Measurements from ENCODE around the gene NASP. TPM values are rescaled to one million over a fixed set of nuclear protein-coding genes. Genes with fewer than 3 reads are reported as not detected.

The NASP gene
- total and polyA plus RNA-seq, 2 of the 13 experiments (the other 11 are each of a cell fraction or from before 2014, with no cell fraction given) = 132 to 256 TPM

- DNase-seq (ENCODE audit: low spot score) = no peak
- no peak for FAIRE-seq
- no peaks in the 10 kb centered on the region for H3K27me3 ChIP-seq (ENCODE audit: control insufficient read depth in 1 of 2, insufficient read depth in 2 of 2, low read length in 2 of 2)
- 80% methylated on average over 3 of the region's 3 CpGs for WGBS (ENCODE audit: low lambda C conversion rate)
- H3K9ac ChIP-seq (ENCODE audit: insufficient read depth, low read depth, low read length) = no peak overlapping the region
- no peaks in the 10 kb centered on the region for H3K9me3 ChIP-seq (ENCODE audit: low read length)
- no peak overlapping the region for H3K4me3 ChIP-seq (replicated peaks in 1 of 3; ENCODE audit: insufficient read depth in 1 of 3, low read depth in 2 of 3, low read length in 3 of 3)
- no peak overlapping the region for H3K4me2 ChIP-seq (ENCODE audit: low read depth, low read length)
- H3K4me1 ChIP-seq (ENCODE audit: insufficient read depth, low read length) = no peaks in the 10 kb centered on the region
- no peak for ATAC-seq
- 0 out of 2 replicates have a peak, but pooled peaks cover 6% of the 10 kb centered on the region for H4K20me1 ChIP-seq (ENCODE audit: insufficient read depth, low read length)
- no peak overlapping the region for H2AFZ ChIP-seq (ENCODE audit: low read length)
- intact Hi-C loops (cut with micrococcal nuclease; ENCODE audit: unreplicated experiment) (loop anchor here (5.0 kb wide), 1 partner anchor 216 kb away; no protein-coding TSS in a partner anchor), in situ Hi-C loops (cut with HindIII; ENCODE audit: extremely low pct_ligation_motif_present, low pct_unique_long_range_greater_than_20kb) (no loop called here)
- CTCF ChIA-PET (ENCODE audit: low intra/inter-chr PET ratio, low total read pairs) = no interaction called here
- POLR2A ChIA-PET = no interaction called here
- TSS peak; percentile 22 for BruUV-seq (replicated peaks)
- no peaks in the 10 kb centered on the region for H3K79me2 ChIP-seq (ENCODE audit: insufficient read depth, low read length)
- H3K36me3 ChIP-seq (replicated peaks in 1 of 2; ENCODE audit: control insufficient read depth in 1 of 2, insufficient read depth in 2 of 2, low read length in 2 of 2) = peaks cover 6 to 17% of the 10 kb centered on the region in 2 experiments
- TF ChIP-seq MEIS1 (CRISPR knock-in tag; IDR thresholded peaks at IDR 0.05; ENCODE audit: borderline replicate concordance) (no peak), NFYC (CRISPR knock-in tag; IDR thresholded peaks at IDR 0.05) (no peak), KAT2B (IDR thresholded peaks at IDR 0.05; ENCODE audit: borderline replicate concordance, low read depth, low read length) (no peak), ZNF335 (CRISPR knock-in tag; IDR thresholded peaks at IDR 0.05) (no peak), ZNF687 (CRISPR knock-in tag; IDR thresholded peaks at IDR 0.05) (no peak), ZNF3 (CRISPR knock-in tag; IDR thresholded peaks at IDR 0.05) (no peak), FOXC1 (CRISPR knock-in tag; IDR thresholded peaks at IDR 0.05; ENCODE audit: borderline replicate concordance) (no peak), TOE1 (CRISPR knock-in tag; IDR thresholded peaks at IDR 0.05) (no peak), ZNF18 (CRISPR knock-in tag; IDR thresholded peaks at IDR 0.05; ENCODE audit: insufficient replicate concordance) (no peak), AKAP8 (CRISPR knock-in tag; IDR thresholded peaks at IDR 0.05) (no peak), AHR (CRISPR knock-in tag; IDR thresholded peaks at IDR 0.05) (no peak), SMARCE1 (IDR thresholded peaks at IDR 0.05; ENCODE audit: borderline replicate concordance) (no peak), BCL6 (CRISPR knock-in tag; IDR thresholded peaks at IDR 0.05) (no peak), POLR2AphosphoS2 (IDR thresholded peaks at IDR 0.05; ENCODE audit: low read depth, low read length) (no peak), ZNF775 (CRISPR knock-in tag; IDR thresholded peaks at IDR 0.05; ENCODE audit: borderline replicate concordance) (no peak)
- TF ChIP-seq, protein P1, sequence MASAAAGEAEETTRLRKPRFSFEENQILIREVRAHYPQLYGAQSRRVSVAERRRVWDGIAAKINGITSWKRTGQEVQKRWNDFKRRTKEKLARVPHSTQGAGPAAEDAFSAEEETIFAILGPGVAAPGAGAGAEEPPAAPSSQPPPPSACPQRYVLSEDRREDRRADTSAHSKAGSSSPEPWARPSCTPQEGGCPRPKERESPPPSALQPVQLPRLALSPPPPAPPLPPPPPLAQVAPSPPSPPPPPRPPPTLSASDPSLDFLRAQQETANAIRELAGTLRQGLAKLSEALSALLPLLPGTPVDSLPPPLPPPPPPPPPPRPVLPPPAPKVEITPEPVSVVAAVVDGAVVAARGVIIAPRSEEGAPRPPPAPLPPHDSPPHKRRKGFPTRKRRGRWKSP (CRISPR knock-in tag; IDR thresholded peaks at IDR 0.05) = no peak
- TF ChIP-seq, protein P2, sequence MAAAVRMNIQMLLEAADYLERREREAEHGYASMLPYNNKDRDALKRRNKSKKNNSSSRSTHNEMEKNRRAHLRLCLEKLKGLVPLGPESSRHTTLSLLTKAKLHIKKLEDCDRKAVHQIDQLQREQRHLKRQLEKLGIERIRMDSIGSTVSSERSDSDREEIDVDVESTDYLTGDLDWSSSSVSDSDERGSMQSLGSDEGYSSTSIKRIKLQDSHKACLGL (CRISPR knock-in tag; IDR thresholded peaks at IDR 0.05) = no peak
- no peak overlapping the region for H3K27ac ChIP-seq (ENCODE audit: extremely low read length, insufficient read depth, low read length)
Observed at GRCh38 chr1:45573231-45573804, 10.5 kb upstream of the NASP start.

Measured in HepG2 (cell line).